ENCODE measurements around the gene KCNE2.

DNA sequence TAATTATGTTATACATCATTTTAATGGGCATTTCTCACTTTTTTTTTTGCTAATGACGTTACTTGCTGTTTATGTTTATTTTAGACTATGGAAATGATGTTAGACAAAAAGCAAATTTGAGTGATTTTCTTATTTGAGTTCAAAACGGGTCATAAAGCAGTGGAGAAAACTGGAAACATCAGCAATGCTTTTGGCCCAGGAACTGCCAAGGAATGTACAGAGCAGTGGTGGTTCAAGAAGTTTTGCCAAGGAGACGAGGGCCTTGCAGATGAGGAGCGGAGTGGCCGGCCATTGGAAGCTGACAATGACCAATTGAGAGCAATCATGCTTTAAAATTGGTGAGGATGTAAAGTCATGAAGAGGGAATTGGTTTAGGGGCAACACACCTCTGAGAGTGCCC is 32.1 kb upstream of the KCNE2 start:
- no peak for TF ChIP-seq CTCF (IDR thresholded peaks at IDR 0.05)
- TF ChIP-seq POLR2AphosphoS5 (IDR thresholded peaks at IDR 0.05) = no peak
- no peak for TF ChIP-seq POLR2A (IDR thresholded peaks at IDR 0.05)
- no peak for TF ChIP-seq EP300 (IDR thresholded peaks at IDR 0.05)

All from upper lobe of left lung (tissue), 4 donors.